SK-N-SH (cell line): ENCODE data around the gene ERAP2.

ENCODE experiments used
- GABPA ChIP-seq: IDR thresholded peaks from 2 replicates; pipeline ENCODE4 v1.4.0; 2012; ENCODE audit warnings: low read depth, mild to moderate bottlenecking
- TF ChIP-seq, protein P1 (sequence below): fragments of 200-600 bp; sonication (generic); IDR thresholded peaks from 2 replicates; pipeline ENCODE4 v1.6.1; 2017; ENCODE audit warnings: antibody characterized with exemption, mild to moderate bottlenecking, moderate library complexity

DNA sequence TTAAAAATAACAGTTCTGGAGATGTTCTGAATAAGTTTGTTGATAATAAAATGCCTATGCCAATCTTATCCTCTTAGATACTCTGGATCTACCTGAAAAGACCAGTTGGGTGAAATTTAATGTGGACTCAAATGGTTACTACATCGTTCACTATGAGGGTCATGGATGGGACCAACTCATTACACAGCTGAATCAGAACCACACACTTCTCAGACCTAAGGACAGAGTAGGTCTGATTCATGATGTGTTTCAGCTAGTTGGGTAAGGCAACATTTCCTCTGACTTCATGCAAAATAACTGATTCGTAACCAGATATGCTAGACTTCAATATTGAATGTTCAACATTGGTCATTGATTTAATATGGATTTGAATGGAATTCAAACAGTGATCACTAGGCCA lies 27.0 kb downstream of the ERAP2 start:
- TF ChIP-seq, protein P1, sequence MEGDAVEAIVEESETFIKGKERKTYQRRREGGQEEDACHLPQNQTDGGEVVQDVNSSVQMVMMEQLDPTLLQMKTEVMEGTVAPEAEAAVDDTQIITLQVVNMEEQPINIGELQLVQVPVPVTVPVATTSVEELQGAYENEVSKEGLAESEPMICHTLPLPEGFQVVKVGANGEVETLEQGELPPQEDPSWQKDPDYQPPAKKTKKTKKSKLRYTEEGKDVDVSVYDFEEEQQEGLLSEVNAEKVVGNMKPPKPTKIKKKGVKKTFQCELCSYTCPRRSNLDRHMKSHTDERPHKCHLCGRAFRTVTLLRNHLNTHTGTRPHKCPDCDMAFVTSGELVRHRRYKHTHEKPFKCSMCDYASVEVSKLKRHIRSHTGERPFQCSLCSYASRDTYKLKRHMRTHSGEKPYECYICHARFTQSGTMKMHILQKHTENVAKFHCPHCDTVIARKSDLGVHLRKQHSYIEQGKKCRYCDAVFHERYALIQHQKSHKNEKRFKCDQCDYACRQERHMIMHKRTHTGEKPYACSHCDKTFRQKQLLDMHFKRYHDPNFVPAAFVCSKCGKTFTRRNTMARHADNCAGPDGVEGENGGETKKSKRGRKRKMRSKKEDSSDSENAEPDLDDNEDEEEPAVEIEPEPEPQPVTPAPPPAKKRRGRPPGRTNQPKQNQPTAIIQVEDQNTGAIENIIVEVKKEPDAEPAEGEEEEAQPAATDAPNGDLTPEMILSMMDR = no peak
- TF ChIP-seq GABPA = no peak
